IPS-11a (cell line): Measurements from ENCODE around the gene TMEM253.

Source experiments
- H3K4me3 ChIP-seq: one replicate; pipeline ENCODE4 v1.5.1; 2013; ENCODE audit warnings: low read depth, low read length, control low read depth

Gene TMEM253

DNA sequence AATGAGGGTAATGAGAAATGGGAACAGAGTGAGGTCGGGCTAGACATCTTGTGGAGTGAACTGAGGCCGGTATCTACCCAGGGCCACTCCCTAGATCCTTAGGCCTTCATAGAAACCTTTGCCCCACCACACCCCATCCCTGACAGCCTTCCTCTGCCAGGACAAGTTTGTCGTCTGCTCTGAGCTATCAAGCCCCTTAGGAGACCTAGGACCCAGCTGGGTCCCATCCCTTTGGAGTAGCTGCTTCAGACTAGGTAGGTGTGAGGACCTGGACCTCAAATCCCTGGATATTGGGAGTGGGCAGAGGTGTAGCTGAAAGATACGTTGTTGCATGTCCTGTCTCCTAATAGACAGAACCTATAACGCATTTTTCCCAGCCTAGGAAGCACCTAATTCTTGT is at the start of gene TMEM253:
Gene TMEM253 (plus strand): TSS at position 136 of the 400 bp plus-strand sequence. CDS start 278 bp downstream, outside the sequence.
- H3K4me3 ChIP-seq, result no peak within 1 kb of the TSS

DNA sequence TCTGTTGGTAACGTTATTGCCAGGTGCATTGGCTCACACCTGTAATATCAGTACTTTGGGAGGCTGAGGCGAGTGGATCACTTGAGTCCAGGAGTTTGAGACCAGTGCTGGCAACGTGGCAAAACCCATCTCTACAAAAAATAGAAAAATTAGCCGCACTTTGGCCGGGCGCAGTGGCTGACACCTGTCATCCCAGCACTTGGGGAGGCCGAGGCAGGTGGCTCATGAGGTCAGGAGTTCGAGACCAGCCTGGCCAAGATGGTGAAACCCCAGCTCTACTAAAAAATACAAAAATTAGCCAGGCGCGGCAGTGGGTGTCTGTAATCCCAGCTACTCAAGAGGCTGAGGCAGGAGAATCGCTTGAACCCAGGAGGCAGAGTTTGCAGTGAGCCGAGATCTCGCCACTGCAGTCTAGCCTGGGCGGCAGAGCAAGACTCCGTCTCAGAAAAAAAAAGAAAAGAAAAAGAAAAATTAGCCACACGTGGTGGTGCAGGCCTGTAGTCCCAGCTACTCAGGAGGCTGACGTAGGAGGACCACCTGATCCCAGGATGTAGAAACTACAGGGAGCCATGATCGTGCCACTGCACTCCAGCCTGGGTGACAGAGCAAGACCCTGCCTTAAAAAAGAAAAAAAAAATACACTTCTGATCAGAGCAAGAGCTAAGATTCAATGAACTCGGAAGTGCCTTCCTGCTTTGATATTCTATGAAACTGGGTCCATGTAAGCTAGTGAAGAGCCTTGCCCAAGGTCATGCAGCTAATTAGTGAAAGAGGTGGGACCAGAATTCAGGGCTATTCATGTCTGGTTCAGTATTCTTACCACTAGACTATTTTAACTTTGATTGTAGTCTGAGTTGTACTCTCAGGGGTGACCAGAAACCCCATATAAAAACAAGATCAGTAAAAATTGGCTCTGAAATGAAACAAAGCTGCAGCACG is 47.4 kb upstream of the TMEM253 start:
- H3K4me3 ChIP-seq, result no peak overlapping the region

DNA sequence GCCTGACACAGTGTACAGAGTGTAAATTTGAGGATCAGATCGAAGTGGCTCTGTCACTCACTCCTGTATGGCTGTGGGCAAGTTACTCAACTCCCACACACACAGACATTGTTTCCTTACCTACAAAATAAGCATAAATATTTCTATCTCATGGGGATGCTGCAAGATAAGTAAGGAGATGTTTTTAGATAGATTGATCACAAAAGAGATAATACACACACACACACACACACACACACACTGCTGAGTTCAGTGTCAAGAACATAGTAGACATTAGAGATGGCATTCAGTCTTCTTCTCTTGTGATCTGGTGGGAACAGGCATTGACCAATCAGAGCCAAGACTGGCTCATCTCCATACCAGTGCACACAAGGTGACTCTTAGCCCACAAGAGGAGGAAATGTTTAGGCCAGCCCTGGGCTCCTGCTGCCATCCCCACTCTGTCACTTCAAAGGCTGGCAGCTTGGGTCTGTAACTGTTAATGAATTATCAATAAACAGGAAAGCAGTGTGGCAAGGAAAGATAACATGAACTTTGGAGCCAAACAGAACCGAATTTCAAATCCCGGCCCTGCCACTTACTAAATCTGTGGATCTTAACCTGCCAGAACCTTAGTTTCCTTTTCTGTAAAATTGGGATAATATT is 46.6 kb upstream of the TMEM253 start:
- H3K4me3 ChIP-seq, result no peak overlapping the region

DNA sequence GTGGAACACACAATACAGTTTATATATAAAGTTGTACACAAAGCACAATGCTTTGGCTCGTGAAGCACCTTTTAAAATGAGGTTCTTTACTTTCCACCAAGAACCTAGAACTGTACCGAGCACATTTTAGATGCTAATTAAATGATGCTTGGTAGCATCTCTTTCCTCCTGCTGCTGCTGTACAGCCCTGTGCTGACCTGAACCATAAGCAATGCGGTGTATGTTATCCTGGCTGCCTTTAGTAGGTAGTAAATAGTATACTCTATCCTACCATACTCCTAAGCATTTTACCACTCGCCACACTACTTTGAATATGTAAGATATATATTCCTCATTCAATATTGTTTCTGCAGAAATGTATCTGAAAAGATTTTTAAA is 46.1 kb upstream of the TMEM253 start:
- H3K4me3 ChIP-seq, result no peak overlapping the region

DNA sequence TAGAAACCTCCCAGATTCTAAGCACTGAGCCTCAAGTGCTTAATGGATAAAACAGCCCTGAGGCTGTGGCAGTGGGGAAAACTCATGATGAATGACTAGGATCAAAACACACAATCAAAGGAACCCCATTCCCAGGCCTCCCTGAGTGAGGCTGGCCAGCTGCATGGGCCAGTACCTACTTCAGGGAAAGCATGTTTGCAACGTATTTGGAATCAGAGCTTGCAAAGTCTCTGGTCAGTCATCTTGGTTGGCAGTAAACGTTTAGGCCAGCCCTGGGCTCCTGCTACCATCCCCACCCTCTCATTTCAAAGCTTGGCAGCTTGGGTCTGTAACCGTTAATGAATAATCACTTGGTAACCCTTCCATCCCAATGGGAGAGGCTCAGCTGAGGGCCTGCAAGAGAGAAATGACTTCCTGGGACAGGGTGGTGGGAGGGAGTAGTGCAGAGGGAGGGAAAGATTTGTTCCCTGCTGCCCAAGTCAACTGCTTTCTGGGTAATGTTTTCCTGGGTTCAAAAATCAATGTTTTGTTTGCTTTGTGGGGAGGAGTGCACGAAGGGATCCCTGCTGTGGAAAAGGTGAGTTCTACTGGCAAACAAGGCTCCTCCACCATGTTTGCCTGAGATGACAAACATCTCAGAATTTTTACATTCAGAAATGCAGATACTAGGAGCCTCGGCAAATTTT is 45.3 kb upstream of the TMEM253 start:
- H3K4me3 ChIP-seq, result no peak overlapping the region

DNA sequence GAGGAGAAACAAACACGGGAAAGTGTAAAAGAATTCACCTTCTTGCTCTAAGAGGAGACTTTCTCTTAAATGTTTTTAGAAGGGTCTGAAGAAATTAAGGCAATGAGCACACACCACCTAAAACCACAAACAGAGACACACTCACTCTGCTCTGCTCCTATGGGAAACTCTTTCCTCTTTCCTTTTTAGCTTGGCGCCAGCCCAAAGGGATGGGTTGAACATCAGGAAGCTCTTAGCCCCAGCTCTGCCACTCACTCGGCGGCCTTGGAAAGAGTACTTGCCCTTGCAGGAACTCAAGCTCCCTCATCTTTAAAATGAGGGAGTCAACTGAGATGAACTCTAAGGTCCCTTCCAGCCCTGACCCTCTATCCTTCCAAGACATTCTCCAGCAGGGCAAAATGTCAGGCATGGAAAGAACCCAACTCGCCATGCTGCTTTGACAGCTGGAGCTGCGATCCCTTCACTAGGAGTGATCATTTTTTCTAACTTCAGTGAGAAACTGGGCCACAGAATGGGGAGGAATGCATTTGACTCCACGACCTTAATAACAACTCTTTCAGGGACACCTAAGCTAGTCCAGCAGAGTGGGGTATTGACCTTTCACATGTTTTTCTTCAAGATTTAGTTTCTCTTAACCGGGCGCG is 44.2 kb upstream of the TMEM253 start:
- H3K4me3 ChIP-seq, result no peak overlapping the region

DNA sequence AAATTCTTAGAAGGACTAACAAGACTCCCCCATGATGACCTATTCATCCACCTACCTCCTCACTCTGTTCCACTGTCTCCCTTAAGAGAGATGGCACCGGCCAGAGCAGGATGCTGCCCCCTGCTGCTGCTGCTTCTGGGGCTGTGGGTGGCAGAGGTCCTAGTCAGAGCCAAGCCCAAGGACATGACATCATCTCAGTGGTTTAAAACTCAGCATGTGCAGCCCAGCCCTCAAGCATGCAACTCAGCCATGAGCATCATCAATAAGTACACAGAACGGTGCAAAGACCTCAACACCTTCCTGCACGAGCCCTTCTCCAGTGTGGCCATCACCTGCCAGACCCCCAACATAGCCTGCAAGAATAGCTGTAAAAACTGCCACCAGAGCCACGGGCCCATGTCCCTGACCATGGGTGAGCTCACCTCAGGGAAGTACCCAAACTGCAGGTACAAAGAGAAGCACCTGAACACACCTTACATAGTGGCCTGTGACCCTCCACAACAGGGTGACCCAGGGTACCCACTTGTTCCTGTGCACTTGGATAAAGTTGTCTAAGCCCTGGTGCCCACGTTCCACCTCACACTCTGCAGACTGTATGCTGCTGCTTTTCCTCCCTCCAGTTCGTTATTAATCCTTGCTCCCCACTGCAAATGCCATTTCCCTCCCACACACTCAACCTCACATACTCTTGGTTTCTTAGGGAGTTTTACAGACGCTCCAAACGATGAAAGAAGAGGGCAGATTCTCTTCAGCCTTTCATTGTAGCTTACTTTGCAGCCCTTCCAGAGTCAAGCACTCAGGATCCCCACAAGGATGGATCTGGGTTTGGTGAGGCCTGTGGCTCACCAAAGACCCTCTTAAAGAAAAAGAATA is 42.8 kb upstream of the TMEM253 start, which contains the start of gene RNASE8:
Gene RNASE8 (plus strand): TSS at position 20 of the 873 bp plus-strand sequence. CDS start 71 bp downstream, at position 91.
- no peak within 1 kb of the TSS for H3K4me3 ChIP-seq

DNA sequence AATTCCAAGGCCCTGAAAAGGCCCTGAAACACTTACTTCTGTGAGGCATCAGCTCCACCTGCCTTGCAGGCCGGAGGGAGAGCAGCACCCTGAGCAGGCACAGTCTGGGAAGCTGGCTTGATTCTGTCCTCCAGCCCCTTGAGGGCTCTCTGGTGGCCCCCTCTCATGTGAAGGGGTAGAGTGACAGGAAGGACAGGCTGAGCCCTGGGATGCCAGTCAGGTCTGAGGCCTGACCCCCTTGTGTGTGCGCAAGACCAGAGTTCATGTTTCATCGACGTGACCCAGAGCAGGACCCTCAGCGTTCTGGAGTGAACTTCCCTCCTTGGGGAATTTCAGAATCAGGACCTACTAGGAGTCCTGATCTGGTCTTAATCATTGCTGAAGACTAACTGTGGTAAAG is 42.0 kb upstream of the TMEM253 start:
- no peak overlapping the region for H3K4me3 ChIP-seq

DNA sequence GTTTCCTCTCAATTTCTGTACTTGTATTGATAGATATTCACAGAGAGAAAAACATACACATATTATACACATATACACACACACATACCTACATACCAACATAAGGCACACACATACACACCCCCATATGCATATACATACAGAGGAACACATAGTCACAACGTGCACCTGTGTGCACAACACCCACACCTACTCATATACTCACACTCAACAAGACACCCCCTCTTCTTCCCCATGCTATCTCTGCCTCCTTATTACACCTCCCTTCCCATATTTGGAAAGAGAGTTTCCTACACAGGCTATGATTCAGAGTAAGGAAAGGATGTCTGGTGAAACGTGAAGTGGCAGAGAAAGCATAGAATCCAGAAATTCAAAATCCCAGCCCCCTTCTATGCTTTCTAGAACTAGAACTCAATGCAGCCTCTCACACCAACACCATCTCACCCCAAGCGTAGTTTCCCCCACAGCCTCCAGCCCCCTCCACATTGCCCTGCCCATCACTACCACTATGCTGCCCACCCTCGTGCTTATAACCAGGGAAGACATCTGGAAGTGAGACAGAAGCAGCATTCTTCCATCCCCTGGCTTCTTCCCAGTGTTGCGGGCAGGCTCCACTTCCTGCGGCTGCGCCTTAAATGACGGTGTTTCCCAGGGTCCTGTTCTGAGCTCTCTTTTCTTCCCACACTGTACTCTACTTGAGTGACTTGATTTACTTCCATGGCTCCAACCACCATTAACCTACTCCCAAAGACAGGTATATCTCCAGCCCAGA is 40.8 kb upstream of the TMEM253 start:
- H3K4me3 ChIP-seq, result no peak overlapping the region

DNA sequence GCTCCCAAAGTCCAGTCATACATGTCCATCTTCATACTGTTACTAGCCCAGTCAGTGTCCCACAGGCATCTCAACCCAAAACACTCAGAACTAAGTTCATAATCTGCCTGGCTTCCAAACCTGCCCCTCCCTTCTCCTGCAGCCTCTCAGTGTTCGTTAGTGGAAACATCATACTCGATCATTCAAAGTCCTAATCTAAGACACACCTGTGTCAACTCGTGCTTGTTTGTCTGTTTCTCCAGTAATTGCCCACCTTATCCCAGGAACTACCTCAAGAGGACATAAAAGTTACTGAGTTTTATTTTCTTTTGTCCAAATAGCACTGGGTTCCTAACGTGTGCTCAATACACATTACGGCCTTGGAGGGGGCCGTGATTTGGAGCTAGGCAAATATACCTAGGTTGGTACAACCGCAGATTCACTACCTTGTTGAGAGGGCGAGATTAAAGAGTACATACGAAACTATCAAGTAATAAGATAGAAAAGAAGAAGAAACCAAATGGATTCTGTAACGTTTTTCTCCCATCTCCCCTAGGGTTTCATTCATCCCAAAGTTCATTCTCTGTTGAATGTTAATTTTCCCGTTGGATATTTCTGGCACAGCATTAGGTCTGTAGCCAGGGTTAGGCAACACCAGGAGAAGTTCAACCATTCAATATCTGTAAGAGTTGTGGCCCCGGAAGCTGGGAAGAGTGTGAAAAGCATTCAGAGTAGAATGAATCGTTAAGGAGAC is 40.1 kb upstream of the TMEM253 start:
- H3K4me3 ChIP-seq, result no peak overlapping the region

DNA sequence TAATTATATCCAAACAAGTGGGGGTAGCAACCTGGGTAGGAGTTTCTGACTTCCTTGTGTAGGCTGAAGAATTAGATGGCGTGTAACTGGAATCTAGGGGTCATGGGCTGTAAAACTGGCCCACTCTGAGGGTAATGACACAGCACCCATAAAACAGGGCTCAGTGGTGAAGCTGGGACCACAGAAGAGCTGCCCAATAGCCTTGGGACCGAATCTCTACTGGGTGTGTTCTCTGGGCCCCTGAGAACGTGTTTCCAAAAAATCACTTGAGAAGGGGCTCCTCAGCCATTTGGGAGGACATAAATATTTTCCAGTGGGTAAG is 39.6 kb upstream of the TMEM253 start:
- H3K4me3 ChIP-seq, result no peak overlapping the region

DNA sequence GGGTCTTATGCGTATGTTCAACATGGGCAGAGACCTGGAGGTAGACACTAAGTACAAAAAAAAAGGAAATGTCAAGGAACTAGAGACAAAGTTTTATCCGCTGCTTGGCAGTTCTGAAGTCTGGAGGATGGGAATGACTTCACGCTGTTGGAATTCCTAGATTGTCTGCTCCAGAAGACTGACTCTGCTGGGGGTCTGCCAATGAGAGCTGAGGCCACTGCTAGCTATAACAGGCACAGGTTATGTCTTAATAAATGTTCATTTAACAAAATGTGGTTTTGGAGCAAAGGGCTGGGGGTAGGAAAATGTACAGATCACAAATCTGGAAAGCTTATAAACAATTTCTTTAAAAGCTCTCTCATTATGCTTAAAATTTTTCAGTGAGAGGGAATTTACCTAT is 37.4 kb upstream of the TMEM253 start:
- H3K4me3 ChIP-seq, result no peak overlapping the region

DNA sequence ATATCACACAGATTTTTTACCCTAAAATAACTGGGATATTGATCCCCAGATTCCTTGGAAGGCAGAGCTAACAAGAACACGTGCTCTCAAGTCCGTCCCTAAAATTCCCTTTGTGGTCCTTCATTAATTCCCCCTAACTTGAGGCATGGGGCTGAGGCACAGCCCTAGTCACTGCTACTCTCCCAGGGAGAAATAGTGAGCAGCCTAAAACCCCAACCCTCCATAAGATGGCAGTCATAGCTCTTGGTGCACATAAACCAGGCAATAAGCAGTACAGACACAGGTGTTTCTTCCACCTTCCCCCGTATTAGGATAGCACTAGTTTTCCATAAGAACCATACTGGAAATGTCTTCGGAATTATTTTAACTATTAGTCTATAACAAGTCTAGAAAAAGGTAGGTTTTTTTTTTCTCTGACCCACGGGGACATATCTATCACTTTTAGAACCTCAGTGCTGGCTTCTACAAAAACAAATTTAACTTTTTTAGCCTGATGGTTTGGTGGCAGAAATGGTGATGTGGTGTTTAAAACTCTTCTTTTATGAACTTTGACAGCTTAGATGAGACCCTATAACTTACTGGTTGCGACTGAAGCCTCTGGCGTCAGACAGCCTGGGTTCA is 33.9 kb upstream of the TMEM253 start:
- no peak overlapping the region for H3K4me3 ChIP-seq

DNA sequence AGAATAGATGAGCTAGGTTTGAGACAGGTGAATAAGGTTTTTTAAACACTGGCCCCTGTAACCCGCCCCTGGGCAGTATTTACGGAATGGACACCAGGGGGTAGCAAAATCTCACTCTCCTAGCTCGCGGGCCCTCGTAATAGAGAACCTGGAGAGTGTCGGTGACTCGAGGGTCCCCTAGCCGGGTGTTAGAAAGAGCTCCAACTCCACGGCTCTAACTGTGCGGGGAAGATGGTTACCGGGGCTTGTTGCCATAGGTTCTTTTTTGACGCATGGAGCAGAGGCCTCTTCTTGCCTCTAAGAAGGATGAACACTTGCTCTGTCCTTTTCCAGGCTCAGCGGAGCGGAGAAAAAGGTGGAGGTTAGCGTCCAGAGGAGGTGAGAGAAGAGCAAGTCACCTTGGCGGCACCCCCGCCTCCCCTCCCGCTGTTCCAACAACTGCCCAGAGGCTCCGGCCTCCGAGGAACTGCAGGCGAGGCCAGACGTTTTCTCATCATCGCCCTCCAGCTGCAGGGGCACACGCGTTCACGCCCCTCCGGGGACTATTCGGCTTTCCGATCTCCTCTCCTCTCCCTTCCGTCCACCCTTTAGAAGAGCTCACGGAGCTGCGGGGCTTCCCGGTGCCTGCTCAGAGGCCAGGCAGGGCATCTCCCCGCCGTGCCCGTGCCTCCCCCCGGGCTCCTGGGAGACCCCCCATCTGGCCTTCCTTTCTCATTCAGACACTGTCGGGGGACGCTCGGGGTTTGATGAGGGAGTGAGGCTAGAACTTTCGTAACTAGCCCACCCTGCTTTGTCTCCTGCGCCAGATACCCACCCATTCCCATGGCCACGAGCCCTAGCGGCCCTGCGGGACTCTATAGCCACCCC is 32.1 kb upstream of the TMEM253 start:
- H3K4me3 ChIP-seq, result peak overlapping the region; percentile 79

DNA sequence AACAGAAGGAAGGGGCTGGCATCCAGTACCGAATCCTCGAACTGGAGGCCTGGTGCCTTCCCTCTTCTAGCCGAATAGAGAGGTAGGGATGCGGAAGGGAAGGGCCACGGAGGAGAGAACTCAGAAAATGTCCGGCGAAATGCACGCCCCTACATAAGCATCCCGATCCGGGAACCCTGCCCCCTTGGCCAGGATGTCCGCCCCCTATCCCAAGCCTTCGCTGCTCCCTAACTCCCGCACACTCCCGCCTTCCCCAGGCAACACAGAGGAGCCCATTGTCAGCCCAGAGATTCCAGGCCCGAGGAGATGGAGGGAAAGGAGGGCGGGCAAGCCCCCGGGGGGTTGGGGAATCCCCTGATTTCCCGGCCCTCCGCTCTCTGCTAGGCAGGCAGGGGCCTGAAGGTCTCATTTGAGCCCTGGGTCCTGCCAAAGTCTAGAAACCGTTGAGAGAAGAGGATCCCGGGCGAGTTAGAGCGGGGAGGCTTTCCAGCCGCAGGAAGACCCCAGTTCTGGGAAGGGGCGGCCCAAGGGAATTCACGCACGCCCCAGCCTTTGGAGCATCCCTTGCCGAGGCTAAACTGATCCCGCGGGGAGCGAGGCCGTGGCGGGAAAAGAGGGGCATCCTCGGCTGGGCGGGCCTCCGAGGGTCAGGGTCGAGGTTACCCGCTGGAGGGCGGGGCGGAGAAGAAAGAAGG is 31.3 kb upstream of the TMEM253 start:
- peak overlapping the region; percentile 79 for H3K4me3 ChIP-seq

DNA sequence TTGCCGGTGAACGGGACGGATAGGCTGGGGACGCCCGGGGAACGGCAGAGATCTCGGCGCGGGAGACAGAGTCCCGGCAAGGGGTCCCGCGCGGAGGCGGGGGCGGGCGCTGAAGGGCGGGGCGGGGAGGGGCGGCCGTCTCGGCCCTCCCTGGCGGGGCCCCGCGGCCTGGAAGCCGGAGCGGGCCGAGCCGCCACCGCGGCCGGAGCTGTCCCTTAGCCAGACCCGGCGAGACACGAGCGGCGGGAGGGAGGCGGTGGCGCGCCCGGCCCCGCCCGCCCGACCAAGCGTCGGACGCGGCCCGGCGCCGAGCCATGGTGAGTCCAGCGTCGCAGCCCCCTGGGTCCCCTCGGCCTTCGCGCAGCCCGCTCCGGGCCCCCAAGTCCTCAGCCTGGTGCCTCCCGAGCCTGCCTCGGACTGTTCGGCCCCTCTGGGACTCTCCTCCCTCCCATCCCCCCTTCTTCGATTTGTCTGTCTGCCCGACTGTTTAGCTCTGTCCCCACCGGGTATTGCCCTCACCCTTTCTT is 30.7 kb upstream of the TMEM253 start, which contains the start of gene ARHGEF40:
Gene ARHGEF40 (plus strand): TSS at position 222 of the 527 bp plus-strand sequence. CDS start 93 bp downstream, at position 315.
- H3K4me3 ChIP-seq, result peak within 1 kb of the TSS; percentile 79
